G401 (cell line): ENCODE data around the gene ABCC1. TPM values are rescaled to one million over a fixed set of nuclear protein-coding genes. Genes with fewer than 3 reads are reported as not detected.
"Not testable (repeated sequence)": the region's sequence is repeated elsewhere in the genome, so short reads cannot be mapped to it uniquely, and the experiment has no call there.

Experiments used
- DNase-seq: peaks from one replicate; pipeline ENCODE4 v3.0.0-alpha.2; 2015; ENCODE audit warnings: low spot score
- in situ Hi-C: cut with HindIII; loops from 2 replicates; pipeline ENCODE4 v1.10.0; 2016; ENCODE audit warnings: low sequenced_read_pairs, mixed read lengths
- total RNA-seq: library from RNA; depleted of rRNA; stranded (reverse); fragments of >200 nt; shearing (Covaris generic); gene quantifications from 2 replicates; pipeline ENCODE4 v1.2.3, GENCODE V29; 2014

ABCC1 gene
- total RNA-seq, 1 experiment from 2014 or later = 26.4 TPM

GRCh38 chr16:15963307-15963910 lies 14.0 kb downstream of the ABCC1 start:
- in situ Hi-C loops = no loop called here
- no peak for DNase-seq

GRCh38 chr16:15966420-15966819 lies 17.0 kb downstream of the ABCC1 start:
- no peak for DNase-seq
- in situ Hi-C loops = no loop called here

- in situ Hi-C loops = no loop called here
Measured at GRCh38 chr16:15966836-15967546, 17.6 kb downstream of the ABCC1 start.

GRCh38 chr16:15967655-15968315 lies 18.4 kb downstream of the ABCC1 start:
- in situ Hi-C loops = no loop called here
- no peak for DNase-seq

More at GRCh38 chr16:15966836-15967546, 17.6 kb downstream of the ABCC1 start:
- no peak for DNase-seq

GRCh38 chr16:15970202-15970601 lies 20.8 kb downstream of the ABCC1 start:
- no peak for DNase-seq

GRCh38 chr16:15970743-15971439 lies 21.5 kb downstream of the ABCC1 start:
- in situ Hi-C loops = no loop called here
- DNase-seq = no peak

More at GRCh38 chr16:15970202-15970601, 20.8 kb downstream of the ABCC1 start:
- in situ Hi-C loops = no loop called here

GRCh38 chr16:15971440-15971815 lies 22.0 kb downstream of the ABCC1 start:
- in situ Hi-C loops = no loop called here
- no peak for DNase-seq

- no peak for DNase-seq
- in situ Hi-C loops = no loop called here
Measured at GRCh38 chr16:15972046-15972868, 22.8 kb downstream of the ABCC1 start.

GRCh38 chr16:15973421-15973820 lies 24.0 kb downstream of the ABCC1 start:
- DNase-seq = no peak
- in situ Hi-C loops = no loop called here

- no peak for DNase-seq
- in situ Hi-C loops = no loop called here
Measured at GRCh38 chr16:15974057-15974456, 24.6 kb downstream of the ABCC1 start.

GRCh38 chr16:15975172-15975571 lies 25.8 kb downstream of the ABCC1 start:
- in situ Hi-C loops = loop anchor here (25.0 kb wide), 1 partner anchor 88 kb away; the partner anchor contains the start of gene CEP20
- DNase-seq = no peak

- in situ Hi-C loops = loop anchor here (25.0 kb wide), 1 partner anchor 89 kb away; the partner anchor contains the start of gene CEP20
- no peak for DNase-seq
Measured at GRCh38 chr16:15976225-15976812, 26.9 kb downstream of the ABCC1 start.

- DNase-seq = no peak
- in situ Hi-C loops = loop anchor here (25.0 kb wide), 1 partner anchor 90 kb away; the partner anchor contains the start of gene CEP20
Measured at GRCh38 chr16:15976929-15977637, 27.7 kb downstream of the ABCC1 start.

GRCh38 chr16:15979801-15980200 lies 30.4 kb downstream of the ABCC1 start:
- no peak for DNase-seq
- in situ Hi-C loops = loop anchor here (25.0 kb wide), 1 partner anchor 92 kb away; the partner anchor contains the start of gene CEP20

GRCh38 chr16:15980329-15980728 lies 30.9 kb downstream of the ABCC1 start:
- in situ Hi-C loops = loop anchor here (25.0 kb wide), 1 partner anchor 93 kb away; the partner anchor contains the start of gene CEP20
- no peak for DNase-seq

- in situ Hi-C loops = loop anchor here (25.0 kb wide), 1 partner anchor 94 kb away; the partner anchor contains the start of gene CEP20
- DNase-seq = no peak
Measured at GRCh38 chr16:15981382-15981781, 32.0 kb downstream of the ABCC1 start.

GRCh38 chr16:15982194-15982915 lies 32.9 kb downstream of the ABCC1 start:
- in situ Hi-C loops = loop anchor here (25.0 kb wide), 1 partner anchor 95 kb away; the partner anchor contains the start of gene CEP20
- not testable (repeated sequence) for DNase-seq
